Heart left ventricle (tissue), 16 donors: ENCODE measurements around the gene PCSK6. TPM values are rescaled to one million over a fixed set of nuclear protein-coding genes. Genes with fewer than 3 reads are reported as not detected.

Experiments used
- ATAC-seq, 4 donors: fragments of 200-7000 bp; cut with Tn5 transposase; one replicate each; pipeline ENCODE4 v1.9.1; 2020 to 2022; ENCODE audit warnings: moderate library complexity in 4 of 4, mild to moderate bottlenecking in 3 of 4, moderate number of reproducible peaks in 1 of 4
- DNase-seq, 5 donors: peaks; one replicate each; pipeline ENCODE4 v3.0.0-alpha.2; 2020
- H3K27ac ChIP-seq, 12 donors: fragments of 200-600 bp; sonication (generic) in 4 of 12; one replicate each; pipeline versions ENCODE4 v1.5.0 to v1.8.0; 2016 to 2022; ENCODE audit warnings: mild to moderate bottlenecking in 2 of 12
- H3K27me3 ChIP-seq, 9 donors: fragments of 200-600 bp; sonication (generic) in 2 of 9; one replicate each; pipeline versions ENCODE4 v1.5.1 to v1.8.0; 2016 to 2022; ENCODE audit warnings: mild to moderate bottlenecking in 3 of 9
- H3K36me3 ChIP-seq, 9 donors: fragments of 200-600 bp; sonication (generic) in 2 of 9; one replicate each; pipeline versions ENCODE4 v1.5.0 to v1.8.0; 2018 to 2022; ENCODE audit warnings: mild to moderate bottlenecking in 2 of 9
- H3K4me1 ChIP-seq, 12 donors: fragments of 200-600 bp; sonication (generic) in 4 of 12; one replicate each; pipeline versions ENCODE4 v1.5.0 to v1.8.0; 2016 to 2022; ENCODE audit warnings: mild to moderate bottlenecking in 3 of 12
- H3K4me3 ChIP-seq, 12 donors: fragments of 200-600 bp; sonication (generic) in 4 of 12; one replicate each; pipeline versions ENCODE4 v1.5.0 to v1.8.0; 2017 to 2022; ENCODE audit warnings: mild to moderate bottlenecking in 9 of 12, moderate library complexity in 4 of 12
- H3K9me3 ChIP-seq, 12 donors: fragments of 200-600 bp; sonication (generic) in 4 of 12; one replicate each; pipeline versions ENCODE4 v1.5.0 to v1.8.0; 2016 to 2022; ENCODE audit warnings: mild to moderate bottlenecking in 1 of 12
- POLR2A ChIP-seq, 2 donors: fragments of 450-650 bp; IDR thresholded peaks; one replicate each; pipeline ENCODE4 v1.6.1; 2017; ENCODE audit warnings: antibody characterized with exemption in 2 of 2, mild to moderate bottlenecking in 2 of 2, moderate library complexity in 2 of 2
- WGBS, 4 donors: extraction: QIAGEN DNeasy Blood & Tissue Kit in 2 of 4; methylation state at CpG; one replicate each; pipeline versions ENCODE4 v1.1.5 to v1.1.7; 2013 to 2018; 5-methylcytosine and 5-hydroxymethylcytosine counted together
- intact Hi-C, 10 donors: fragments of 100-400 bp; cut with DNase I; formaldehyde crosslinking; loops; one replicate each; pipeline versions ENCODE4 v1.11.1 to v1.14.2; 2022
- polyA plus RNA-seq, 2 donors: library from polyadenylated mRNA; stranded (reverse); fragments of 200-250 nt; gene quantifications; one replicate each; pipeline ENCODE4 v1.2.3, GENCODE V29; 2013
- total RNA-seq, 9 donors: library from RNA; depleted of rRNA in 2 of 9; stranded (reverse); fragments of >200 nt in 2 of 9; fragmentation: NEBNext Ultra II Directional in 3 of 9; extraction: Animal tissue kit (Norgen Biotek cat#: 25700) in 3 of 9; gene quantifications; one replicate each; pipeline versions ENCODE4 v1.1.0 to v1.2.4, GENCODE V29; 2016 to 2023
- TF ChIP-seq, protein P1 (sequence below), 12 donors: fragments of 200-600 bp; sonication (generic) in 4 of 12; IDR thresholded peaks; one replicate each; pipeline versions ENCODE4 v1.5.0 to v1.8.0; 2018 to 2022; ENCODE audit warnings: antibody characterized with exemption in 12 of 12, mild to moderate bottlenecking in 5 of 12
- donor health status: ischemic (EF 13 %, LVEDD 7.1; RV severe dilation, severe dysfunction).
- donor health status: healthy with polysubstance abuse.
- donor health status: DM: no; HTN: yes; CAD: no.
- donor health status: DM: no; HTN: no; CAD: no.
- donor health status: ischemic (EF 25% LVEDD 6.9; RV normal size, moderate dysfunction).
- donor health status: ischemic (EF 25% LVEDD 5.7; RV mildly dilated, moderate dysfunction).
- donor health status: healthy.
- donor health status: DM: yes; HTN: yes; CAD: no.
- donor health status: ischemic (EF 35%, LVEDD 5.7; RV mildly dilated, moderate dysfunction).
- donor health status: nonischemic (EF 11% LVEDD 7.7; RV severe dilation, severe dysfunction).
- donor health status: DM: yes; HTN: yes; CAD: no.
- donor health status: PGD.
- donor health status: ischemic (EF 29% LVEDD 5.4; RV normal size, mild dysfunction).
- donor health status: nonischemic (EF 23%, LVEDD 6.1; RV moderate dilation, normal function).

PCSK6 gene
- total and polyA plus RNA-seq, 11 donors = 7.3 to 41.7 (median 22.3) TPM

DNA sequence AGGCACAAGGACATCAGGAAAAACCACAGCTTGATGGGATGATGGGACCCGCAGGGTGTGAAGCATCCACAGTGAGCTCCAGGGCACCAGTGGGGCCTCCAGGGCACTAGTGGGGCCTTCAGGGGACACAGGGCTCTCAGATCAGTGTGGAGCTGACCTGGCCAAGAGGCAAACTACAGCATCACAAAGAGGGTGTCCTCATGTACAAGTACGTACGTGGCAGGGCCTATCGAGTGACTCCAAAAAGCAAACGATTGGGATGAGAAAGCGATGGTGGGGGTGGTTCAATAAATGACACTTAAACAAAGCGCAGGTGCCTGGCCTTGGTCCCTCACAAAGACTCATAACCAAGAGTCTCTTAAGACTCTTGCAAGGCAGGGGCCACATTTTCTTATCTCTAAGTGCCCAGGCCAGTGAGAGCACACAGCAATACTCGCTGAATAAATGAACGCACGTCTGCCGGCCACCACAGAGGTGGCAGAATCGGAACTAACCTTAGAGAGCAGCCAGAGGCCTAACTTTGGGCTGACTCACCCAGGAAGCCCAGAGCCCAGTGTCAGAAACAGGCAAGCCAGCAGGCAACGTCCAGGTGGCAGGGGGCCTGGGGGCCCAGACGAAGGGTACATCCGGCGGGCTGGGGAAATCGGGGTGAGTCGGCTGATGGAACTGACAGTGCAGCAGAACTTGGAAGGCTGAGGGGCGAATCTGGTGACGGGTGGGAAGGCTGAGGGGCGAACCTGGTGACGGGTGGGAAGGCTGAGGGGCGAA, 8.7 kb downstream of the PCSK6 start:
- intact Hi-C loops = loop anchor here in 2 of 10 donors (10.0 kb wide), 1 partner anchor 116 kb away; no protein-coding TSS in a partner anchor
- Histone ChIP-seq H3K36me3 (peaks cover 0 to 4% (median 0%) of the 10 kb centered on the region in 9 donors), H3K27me3 (no peaks in the 10 kb centered on the region), H3K4me1 (peaks cover 0 to 36% (median 8%) of the 10 kb centered on the region in 12 donors), H3K4me3 (no peak overlapping the region), H3K27ac (no peak overlapping the region), H3K9me3 (no peaks in the 10 kb centered on the region)
- WGBS, 4 donors = 90 to 96% (median 92%) methylated on average over 23 of the region's 23 CpGs
- no peak for ATAC-seq
- DNase-seq = no peak
- TF ChIP-seq, protein P1, sequence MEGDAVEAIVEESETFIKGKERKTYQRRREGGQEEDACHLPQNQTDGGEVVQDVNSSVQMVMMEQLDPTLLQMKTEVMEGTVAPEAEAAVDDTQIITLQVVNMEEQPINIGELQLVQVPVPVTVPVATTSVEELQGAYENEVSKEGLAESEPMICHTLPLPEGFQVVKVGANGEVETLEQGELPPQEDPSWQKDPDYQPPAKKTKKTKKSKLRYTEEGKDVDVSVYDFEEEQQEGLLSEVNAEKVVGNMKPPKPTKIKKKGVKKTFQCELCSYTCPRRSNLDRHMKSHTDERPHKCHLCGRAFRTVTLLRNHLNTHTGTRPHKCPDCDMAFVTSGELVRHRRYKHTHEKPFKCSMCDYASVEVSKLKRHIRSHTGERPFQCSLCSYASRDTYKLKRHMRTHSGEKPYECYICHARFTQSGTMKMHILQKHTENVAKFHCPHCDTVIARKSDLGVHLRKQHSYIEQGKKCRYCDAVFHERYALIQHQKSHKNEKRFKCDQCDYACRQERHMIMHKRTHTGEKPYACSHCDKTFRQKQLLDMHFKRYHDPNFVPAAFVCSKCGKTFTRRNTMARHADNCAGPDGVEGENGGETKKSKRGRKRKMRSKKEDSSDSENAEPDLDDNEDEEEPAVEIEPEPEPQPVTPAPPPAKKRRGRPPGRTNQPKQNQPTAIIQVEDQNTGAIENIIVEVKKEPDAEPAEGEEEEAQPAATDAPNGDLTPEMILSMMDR (IDR thresholded peaks at IDR 0.05) = no peak
- TF ChIP-seq POLR2A (IDR thresholded peaks at IDR 0.05) = no peak

- no peaks in the 10 kb centered on the region for H3K9me3 ChIP-seq
- peaks cover 0 to 36% (median 8%) of the 10 kb centered on the region in 12 donors for H3K4me1 ChIP-seq
- WGBS, 4 donors = 87 to 95% (median 93%) methylated on average over 13 to 15 of the region's 15 CpGs
- no peak overlapping the region for H3K27ac ChIP-seq
- ATAC-seq (no peak), DNase-seq (no peak)
- no peak for TF ChIP-seq POLR2A (IDR thresholded peaks at IDR 0.05)
- TF ChIP-seq, protein P1 (IDR thresholded peaks at IDR 0.05) = no peak
- intact Hi-C loops = loop anchor here in 2 of 10 donors (10.0 kb wide), 1 partner anchor 115 kb away; no protein-coding TSS in a partner anchor
- no peaks in the 10 kb centered on the region for H3K27me3 ChIP-seq
- H3K4me3 ChIP-seq = no peak overlapping the region
- H3K36me3 ChIP-seq = peaks cover 0 to 4% (median 0%) of the 10 kb centered on the region in 9 donors
Measured at GRCh38 chr15:101479851-101480612, 9.5 kb downstream of the PCSK6 start.

DNA sequence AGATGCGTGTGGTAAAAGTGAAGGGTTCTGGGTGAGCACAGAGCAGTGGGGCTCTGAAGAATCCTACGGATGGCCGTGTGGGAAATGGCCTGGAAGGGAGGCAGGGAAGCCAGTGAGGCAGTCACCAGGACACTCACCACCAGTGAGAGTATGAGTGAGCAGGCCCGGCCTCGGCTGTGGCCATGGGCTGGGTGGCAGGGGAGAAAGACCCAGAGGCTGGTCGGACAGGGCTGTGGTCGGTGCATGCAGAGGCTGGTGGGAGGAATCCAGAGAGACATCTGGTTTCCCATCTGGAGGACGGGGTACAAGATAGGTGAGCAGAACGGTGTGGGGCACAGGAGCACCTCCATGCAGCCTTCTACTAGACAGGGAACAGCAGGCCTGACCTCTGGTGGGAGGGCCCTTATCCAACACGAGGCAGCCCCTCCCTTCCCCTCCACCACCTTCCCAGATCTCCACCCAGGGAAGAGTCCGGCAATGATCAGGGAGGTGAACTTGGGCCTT, 10.1 kb downstream of the PCSK6 start:
- H3K4me1 ChIP-seq = peaks cover 0 to 36% (median 8%) of the 10 kb centered on the region in 12 donors
- intact Hi-C loops = no loop called here
- no peak overlapping the region for H3K27ac ChIP-seq
- DNase-seq (no peak), ATAC-seq (no peak)
- WGBS, 4 donors = 76 to 92% (median 88%) methylated on average over 9 to 11 of the region's 11 CpGs
- H3K9me3 ChIP-seq = no peaks in the 10 kb centered on the region
- no peak overlapping the region for H3K4me3 ChIP-seq
- H3K27me3 ChIP-seq = no peaks in the 10 kb centered on the region
- no peak for TF ChIP-seq POLR2A (IDR thresholded peaks at IDR 0.05)
- TF ChIP-seq, protein P1 (IDR thresholded peaks at IDR 0.05) = no peak
- H3K36me3 ChIP-seq = peaks cover 0 to 4% (median 0%) of the 10 kb centered on the region in 9 donors
